ENCODE measurements around the gene PRPF6. TPM values are rescaled to one million over a fixed set of nuclear protein-coding genes. Genes with fewer than 3 reads are reported as not detected.

The PRPF6 gene
- total and polyA plus RNA-seq, 2 of the 13 experiments (the other 11 are each of a cell fraction or from before 2014, with no cell fraction given), result 63.7 to 101 TPM

DNA sequence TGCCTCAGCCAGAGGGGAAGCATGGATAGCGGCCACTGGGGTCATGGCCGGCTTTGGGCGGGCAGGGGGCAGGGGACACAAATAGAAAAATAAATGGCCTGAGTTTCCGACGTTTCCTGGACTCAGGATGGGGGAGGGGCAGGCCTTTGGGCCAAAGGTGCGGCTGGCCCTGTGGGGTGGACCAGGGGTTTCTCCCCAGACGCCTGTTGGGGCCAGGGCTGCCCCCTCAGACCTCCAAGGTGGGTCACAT lies 75.6 kb downstream of the PRPF6 start (continued):
- TF ChIP-seq DZIP1 (CRISPR knock-in tag; IDR thresholded peaks at IDR 0.05), result no peak
- TF ChIP-seq SIX4 (CRISPR knock-in tag; IDR thresholded peaks at IDR 0.05), result no peak
- no peak for TF ChIP-seq NR1H2 (CRISPR knock-in tag; IDR thresholded peaks at IDR 0.05; ENCODE audit: borderline replicate concordance, low read depth)
- TF ChIP-seq ATF7 (IDR thresholded peaks at IDR 0.05), result no peak
- TF ChIP-seq ATF7 (CRISPR knock-in tag; IDR thresholded peaks at IDR 0.05), result no peak
- no peak for TF ChIP-seq HIVEP1 (CRISPR knock-in tag; IDR thresholded peaks at IDR 0.05)
- no peak for TF ChIP-seq NFIC (IDR thresholded peaks at IDR 0.05; ENCODE audit: low read length)
- no peak for TF ChIP-seq DDIT3 (CRISPR knock-in tag; IDR thresholded peaks at IDR 0.05)
- no peak for TF ChIP-seq ZNF496 (CRISPR knock-in tag; IDR thresholded peaks at IDR 0.05; ENCODE audit: insufficient replicate concordance)
- no peak for TF ChIP-seq ZNF350 (CRISPR knock-in tag; IDR thresholded peaks at IDR 0.05; ENCODE audit: borderline replicate concordance, low read depth)
- TF ChIP-seq ZNF431 (CRISPR knock-in tag; IDR thresholded peaks at IDR 0.05; ENCODE audit: borderline replicate concordance, low read depth), result no peak
- TF ChIP-seq TCF7 (IDR thresholded peaks at IDR 0.05; ENCODE audit: low read depth), result no peak
- TF ChIP-seq ZNF598 (CRISPR knock-in tag; IDR thresholded peaks at IDR 0.05; ENCODE audit: borderline replicate concordance), result no peak
- no peak for TF ChIP-seq SRSF9 (IDR thresholded peaks at IDR 0.05; ENCODE audit: borderline replicate concordance, insufficient read depth, low read depth, low read length, poor library complexity, severe bottlenecking)
- TF ChIP-seq THAP9 (CRISPR knock-in tag; IDR thresholded peaks at IDR 0.05; ENCODE audit: borderline replicate concordance), result no peak
- TF ChIP-seq, protein P1, sequence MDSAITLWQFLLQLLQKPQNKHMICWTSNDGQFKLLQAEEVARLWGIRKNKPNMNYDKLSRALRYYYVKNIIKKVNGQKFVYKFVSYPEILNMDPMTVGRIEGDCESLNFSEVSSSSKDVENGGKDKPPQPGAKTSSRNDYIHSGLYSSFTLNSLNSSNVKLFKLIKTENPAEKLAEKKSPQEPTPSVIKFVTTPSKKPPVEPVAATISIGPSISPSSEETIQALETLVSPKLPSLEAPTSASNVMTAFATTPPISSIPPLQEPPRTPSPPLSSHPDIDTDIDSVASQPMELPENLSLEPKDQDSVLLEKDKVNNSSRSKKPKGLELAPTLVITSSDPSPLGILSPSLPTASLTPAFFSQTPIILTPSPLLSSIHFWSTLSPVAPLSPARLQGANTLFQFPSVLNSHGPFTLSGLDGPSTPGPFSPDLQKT (CRISPR knock-in tag; IDR thresholded peaks at IDR 0.05; ENCODE audit: borderline replicate concordance), result no peak
- TF ChIP-seq, protein P2, sequence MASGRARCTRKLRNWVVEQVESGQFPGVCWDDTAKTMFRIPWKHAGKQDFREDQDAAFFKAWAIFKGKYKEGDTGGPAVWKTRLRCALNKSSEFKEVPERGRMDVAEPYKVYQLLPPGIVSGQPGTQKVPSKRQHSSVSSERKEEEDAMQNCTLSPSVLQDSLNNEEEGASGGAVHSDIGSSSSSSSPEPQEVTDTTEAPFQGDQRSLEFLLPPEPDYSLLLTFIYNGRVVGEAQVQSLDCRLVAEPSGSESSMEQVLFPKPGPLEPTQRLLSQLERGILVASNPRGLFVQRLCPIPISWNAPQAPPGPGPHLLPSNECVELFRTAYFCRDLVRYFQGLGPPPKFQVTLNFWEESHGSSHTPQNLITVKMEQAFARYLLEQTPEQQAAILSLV (CRISPR knock-in tag; IDR thresholded peaks at IDR 0.05; ENCODE audit: borderline replicate concordance), result no peak
- no peak for TF ChIP-seq FOSL1 (CRISPR knock-in tag; IDR thresholded peaks at IDR 0.05; ENCODE audit: borderline replicate concordance)
- no peak for TF ChIP-seq EZH2 (conservative IDR thresholded peaks at IDR 0.05; ENCODE audit: low read depth, low read length)
- TF ChIP-seq ZC3H13 (CRISPR knock-in tag; IDR thresholded peaks at IDR 0.05), result no peak
- no peak for TF ChIP-seq ZNF501 (CRISPR knock-in tag; IDR thresholded peaks at IDR 0.05)
- no peak for TF ChIP-seq ZNF251 (CRISPR knock-in tag; IDR thresholded peaks at IDR 0.05)
- no peak; the same call in 1 of the 2 replicates for TF ChIP-seq ZMAT3 (CRISPR knock-in tag; conservative IDR thresholded peaks at IDR 0.05)
- no peak; the same call in 1 of the 2 replicates for TF ChIP-seq MXD4 (CRISPR knock-in tag; IDR thresholded peaks at IDR 0.05)

Data from HepG2 (cell line).